ENCODE results near the gene ATP13A2. TPM values are rescaled to one million over a fixed set of nuclear protein-coding genes. Genes with fewer than 3 reads are reported as not detected.
A peak's percentile ranks its signal among the peaks of the same experiment; 100 is the strongest.

Gene ATP13A2
- total RNA-seq, 2 experiments from 2014 or later: 41.8 to 45.9 TPM

- H3K27me3 Mint-ChIP-seq: no peaks in the 10 kb centered on the region
- peaks cover 12% of the 10 kb centered on the region for H3K36me3 Mint-ChIP-seq
- CTCF ChIA-PET: no interaction called here
- H3K27ac Mint-ChIP-seq: no peak overlapping the region
- no peak overlapping the region for H3K4me3 Mint-ChIP-seq
- H3K9me3 Mint-ChIP-seq: no peaks in the 10 kb centered on the region
- intact Hi-C loops (cut with micrococcal nuclease): no loop called here
- no peaks in the 10 kb centered on the region for H3K4me1 Mint-ChIP-seq (ENCODE audit: low read depth)
- DNase-seq: no peak
- POLR2A ChIA-PET: no interaction called here
Measured at GRCh38 chr1:16992675-16993074, 19.1 kb downstream of the ATP13A2 start.

- no peaks in the 10 kb centered on the region for H3K9me3 Mint-ChIP-seq
- H3K4me1 Mint-ChIP-seq (ENCODE audit: low read depth): no peaks in the 10 kb centered on the region
- intact Hi-C loops (cut with micrococcal nuclease): no loop called here
- ChIA-PET POLR2A (no interaction called here), CTCF (no interaction called here)
- H3K27ac Mint-ChIP-seq: no peak overlapping the region
- H3K36me3 Mint-ChIP-seq: peaks cover 15% of the 10 kb centered on the region
- no peaks in the 10 kb centered on the region for H3K27me3 Mint-ChIP-seq
- DNase-seq: no peak
- no peak overlapping the region for H3K4me3 Mint-ChIP-seq
Measured at GRCh38 chr1:16992102-16992501, 19.6 kb downstream of the ATP13A2 start.

DNA sequence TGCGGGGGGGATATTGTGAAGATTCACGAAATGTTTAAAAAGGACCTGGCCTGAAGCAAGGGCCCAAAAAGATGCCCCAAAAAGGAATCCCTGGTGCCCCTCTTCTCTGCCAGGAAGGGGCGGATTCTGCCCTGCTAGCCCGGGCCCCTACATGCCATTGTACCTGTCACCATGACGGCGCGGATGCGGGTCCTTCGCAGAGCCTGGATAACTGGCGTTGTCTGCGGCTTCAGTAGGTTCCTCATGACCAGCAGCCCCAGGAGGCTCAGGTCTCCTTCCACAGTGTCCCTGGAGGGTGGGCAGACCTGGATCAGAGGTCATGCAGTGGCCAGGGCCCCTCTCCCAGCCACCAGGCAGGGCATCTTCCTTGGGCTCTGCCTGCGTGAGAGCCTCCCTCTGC, 20.2 kb downstream of the ATP13A2 start:
- no peak for DNase-seq
- ChIA-PET CTCF (no interaction called here), POLR2A (no interaction called here)
- Mint-ChIP-seq H3K9me3 (no peaks in the 10 kb centered on the region), H3K27me3 (no peaks in the 10 kb centered on the region), H3K4me3 (no peak overlapping the region), H3K27ac (no peak overlapping the region), H3K4me1 (ENCODE audit: low read depth) (no peaks in the 10 kb centered on the region), H3K36me3 (peaks cover 16% of the 10 kb centered on the region)
- intact Hi-C loops (cut with micrococcal nuclease): no loop called here

- POLR2A ChIA-PET: no interaction called here
Measured at GRCh38 chr1:16989676-16990391, 21.9 kb downstream of the ATP13A2 start.

GRCh38 chr1:16988210-16988609, 23.5 kb downstream of the ATP13A2 start:
- DNase-seq: no peak
- Mint-ChIP-seq H3K4me1 (ENCODE audit: low read depth) (no peaks in the 10 kb centered on the region), H3K9me3 (no peaks in the 10 kb centered on the region), H3K27me3 (peaks cover 3% of the 10 kb centered on the region), H3K4me3 (no peak overlapping the region), H3K27ac (no peak overlapping the region), H3K36me3 (peaks cover 13% of the 10 kb centered on the region)
- intact Hi-C loops (cut with micrococcal nuclease): no loop called here
- POLR2A ChIA-PET: no interaction called here
- CTCF ChIA-PET: interaction anchor here (1.1 kb wide), 1 partner anchor 22 kb away, joined by 3 read pairs; no protein-coding TSS in a partner anchor

More at GRCh38 chr1:16989676-16990391, 21.9 kb downstream of the ATP13A2 start:
- Mint-ChIP-seq H3K36me3 (peaks cover 13% of the 10 kb centered on the region), H3K27me3 (no peaks in the 10 kb centered on the region), H3K9me3 (no peaks in the 10 kb centered on the region), H3K4me3 (no peak overlapping the region), H3K27ac (no peak overlapping the region), H3K4me1 (ENCODE audit: low read depth) (no peaks in the 10 kb centered on the region)
- CTCF ChIA-PET: interaction anchor here (1.1 kb wide), 1 partner anchor 38 kb away, joined by 3 read pairs; no protein-coding TSS in a partner anchor
- intact Hi-C loops (cut with micrococcal nuclease): no loop called here
- no peak for DNase-seq

DNA sequence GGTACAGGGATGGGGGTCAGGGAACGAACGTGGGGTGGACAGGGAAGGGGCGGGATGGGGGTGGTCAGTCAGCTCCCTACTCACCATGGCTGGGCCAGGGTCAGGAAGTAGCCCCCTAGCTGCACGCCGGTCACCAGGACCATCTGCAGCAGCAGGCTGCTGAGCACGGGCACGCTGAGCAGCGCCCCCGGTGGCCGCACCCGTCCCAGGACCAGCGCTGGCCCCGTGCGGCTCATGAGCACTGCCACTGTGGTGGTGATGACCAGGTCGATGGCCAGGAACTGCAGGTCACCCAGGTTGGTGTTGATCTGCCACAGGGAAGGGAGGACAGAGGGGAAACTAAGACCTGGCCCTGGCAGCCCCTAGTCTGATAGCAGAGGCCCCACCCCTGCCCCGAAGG, 24.8 kb downstream of the ATP13A2 start:
- ChIA-PET CTCF (no interaction called here), POLR2A (no interaction called here)
- Mint-ChIP-seq H3K36me3 (peaks cover 13% of the 10 kb centered on the region), H3K9me3 (no peaks in the 10 kb centered on the region), H3K27me3 (peaks cover 6% of the 10 kb centered on the region), H3K27ac (no peak overlapping the region), H3K4me3 (no peak overlapping the region), H3K4me1 (ENCODE audit: low read depth) (no peaks in the 10 kb centered on the region)
- no peak for DNase-seq
- intact Hi-C loops (cut with micrococcal nuclease): no loop called here

DNA sequence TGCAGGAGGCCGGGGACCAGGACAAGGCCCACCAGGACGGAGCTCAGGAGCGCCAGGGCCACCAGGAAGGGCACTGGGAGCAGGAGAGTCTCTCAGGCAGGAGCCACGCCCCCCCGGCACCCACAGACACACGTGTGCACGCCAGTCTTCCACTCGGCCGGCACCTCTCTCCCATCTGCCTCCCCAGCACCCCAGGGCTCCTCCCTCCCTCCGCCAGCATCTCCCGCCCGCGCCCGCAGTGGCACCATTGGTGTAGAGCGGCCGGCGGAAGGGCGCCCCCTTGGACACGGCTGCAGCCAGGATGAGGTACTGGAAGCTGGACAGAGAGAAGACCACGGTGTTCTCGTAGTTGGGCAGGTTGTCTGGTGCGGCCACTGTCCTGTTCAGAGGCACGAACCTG, 25.2 kb downstream of the ATP13A2 start:
- H3K9me3 Mint-ChIP-seq: no peaks in the 10 kb centered on the region
- no peak overlapping the region for H3K27ac Mint-ChIP-seq
- DNase-seq: no peak
- peaks cover 13% of the 10 kb centered on the region for H3K36me3 Mint-ChIP-seq
- H3K27me3 Mint-ChIP-seq: peaks cover 6% of the 10 kb centered on the region
- no peaks in the 10 kb centered on the region for H3K4me1 Mint-ChIP-seq (ENCODE audit: low read depth)
- intact Hi-C loops (cut with micrococcal nuclease): no loop called here
- no peak overlapping the region for H3K4me3 Mint-ChIP-seq
- ChIA-PET CTCF (interaction anchor here (1.0 kb wide), 1 partner anchor 17 kb away, joined by 3 read pairs; no protein-coding TSS in a partner anchor), POLR2A (no interaction called here)

DNA sequence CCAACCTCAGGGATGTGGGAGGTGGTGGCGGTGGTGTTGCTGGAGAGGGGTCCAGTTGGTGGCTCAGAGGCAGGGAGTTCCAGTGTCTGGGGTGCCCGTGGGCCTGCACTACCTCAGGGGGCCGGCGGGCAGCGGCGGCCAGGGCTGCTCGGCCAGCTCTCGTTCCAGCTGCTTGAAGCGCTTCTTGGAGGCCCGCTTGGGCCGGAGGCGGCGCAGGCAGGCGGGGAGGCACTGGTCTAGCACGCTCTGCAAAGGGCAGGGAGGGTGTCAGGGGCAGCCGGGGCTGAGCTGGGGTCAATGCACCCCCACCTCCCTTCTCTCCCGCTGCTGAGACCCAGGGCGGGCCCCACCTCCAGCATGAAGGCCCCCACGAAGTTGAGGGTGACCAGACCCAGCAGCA, 25.6 kb downstream of the ATP13A2 start:
- no peak for DNase-seq
- CTCF ChIA-PET: interaction anchor here (1.0 kb wide), 1 partner anchor 17 kb away, joined by 3 read pairs; no protein-coding TSS in a partner anchor
- intact Hi-C loops (cut with micrococcal nuclease): no loop called here
- Mint-ChIP-seq H3K36me3 (peaks cover 10% of the 10 kb centered on the region), H3K27ac (no peak overlapping the region), H3K4me3 (no peak overlapping the region), H3K9me3 (no peaks in the 10 kb centered on the region), H3K27me3 (peaks cover 11% of the 10 kb centered on the region), H3K4me1 (ENCODE audit: low read depth) (peaks cover 3% of the 10 kb centered on the region)
- POLR2A ChIA-PET: no interaction called here

DNA sequence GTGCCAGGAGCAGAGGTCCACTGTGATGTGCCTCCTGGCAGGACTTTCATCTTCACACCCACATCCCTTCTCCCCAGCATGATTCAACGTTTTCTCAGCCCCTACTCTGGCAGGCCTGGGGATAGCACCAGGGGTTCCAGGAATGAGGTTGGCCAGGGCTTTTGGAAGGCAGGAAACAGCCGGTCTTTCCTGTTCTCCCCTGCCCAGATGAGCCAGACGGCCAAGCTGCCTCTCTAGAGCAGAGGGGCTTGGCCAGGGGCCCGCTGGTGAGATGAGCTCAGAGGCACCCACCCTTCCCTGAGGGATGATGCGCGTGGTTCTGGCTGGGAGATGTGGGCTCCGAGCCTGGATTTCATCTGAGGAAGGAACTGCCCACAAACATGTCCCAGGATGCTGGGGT, 27.0 kb downstream of the ATP13A2 start:
- peaks cover 18% of the 10 kb centered on the region for H3K27me3 Mint-ChIP-seq
- no peak overlapping the region for H3K4me3 Mint-ChIP-seq
- ChIA-PET POLR2A (no interaction called here), CTCF (no interaction called here)
- H3K4me1 Mint-ChIP-seq (ENCODE audit: low read depth): peaks cover 9% of the 10 kb centered on the region
- H3K9me3 Mint-ChIP-seq: no peaks in the 10 kb centered on the region
- no peak for DNase-seq
- H3K36me3 Mint-ChIP-seq: peaks cover 10% of the 10 kb centered on the region
- H3K27ac Mint-ChIP-seq: no peak overlapping the region
- intact Hi-C loops (cut with micrococcal nuclease): no loop called here

DNA sequence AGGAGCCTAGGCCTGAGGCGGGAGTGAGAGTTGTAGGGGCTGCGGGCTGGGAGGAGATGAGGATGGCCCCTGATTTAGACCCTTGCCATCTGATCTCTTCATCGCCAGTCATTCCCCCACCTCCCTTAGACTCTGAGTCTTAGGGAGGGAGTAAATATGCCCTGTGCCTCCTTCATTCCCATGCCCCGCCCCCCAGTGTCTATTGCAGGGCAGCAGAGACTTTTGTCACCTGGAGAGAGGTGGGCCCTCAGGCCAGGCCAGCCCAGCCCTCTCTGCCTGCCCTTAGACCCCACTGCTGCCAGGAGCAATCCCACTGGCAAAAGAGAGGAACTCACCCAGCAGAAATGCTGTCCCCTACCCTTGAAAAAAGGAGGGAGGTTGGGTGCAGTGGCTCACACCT, 28.1 kb downstream of the ATP13A2 start:
- POLR2A ChIA-PET: no interaction called here
- Mint-ChIP-seq H3K27ac (no peak overlapping the region), H3K27me3 (peaks cover 18% of the 10 kb centered on the region), H3K4me1 (ENCODE audit: low read depth) (peaks cover 9% of the 10 kb centered on the region), H3K36me3 (peaks cover 10% of the 10 kb centered on the region), H3K4me3 (no peak overlapping the region), H3K9me3 (no peaks in the 10 kb centered on the region)
- intact Hi-C loops (cut with micrococcal nuclease): no loop called here
- CTCF ChIA-PET: interaction anchor here (1.0 kb wide), 1 partner anchor 8 kb away, joined by 3 read pairs; no protein-coding TSS in a partner anchor
- DNase-seq: no peak

DNA sequence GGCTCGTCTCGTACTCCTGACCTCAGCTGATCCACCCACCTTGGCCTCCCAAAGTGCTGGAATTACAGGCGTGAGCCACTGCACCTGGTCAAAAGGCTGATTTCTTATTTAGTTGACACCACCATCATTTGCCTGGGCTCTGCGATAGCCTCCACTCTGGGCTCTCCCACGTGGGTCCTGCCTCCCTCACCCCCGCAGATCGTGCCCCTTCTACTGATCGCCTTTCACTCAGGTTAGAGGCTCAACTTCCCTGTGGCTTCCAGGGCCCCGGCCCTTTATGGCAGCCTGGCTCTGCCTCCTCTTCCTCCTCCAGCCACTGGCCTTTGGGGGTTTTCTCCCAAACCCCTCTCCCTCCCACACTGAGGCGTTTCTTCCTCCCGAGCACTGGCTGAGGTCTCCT, 28.8 kb downstream of the ATP13A2 start:
- Mint-ChIP-seq H3K4me3 (no peak overlapping the region), H3K9me3 (no peaks in the 10 kb centered on the region), H3K36me3 (peaks cover 10% of the 10 kb centered on the region), H3K27ac (no peak overlapping the region), H3K27me3 (peaks cover 18% of the 10 kb centered on the region), H3K4me1 (ENCODE audit: low read depth) (peaks cover 9% of the 10 kb centered on the region)
- ChIA-PET POLR2A (no interaction called here), CTCF (no interaction called here)
- intact Hi-C loops (cut with micrococcal nuclease): loop anchor here (1.0 kb wide), 1 partner anchor 32 kb away; no protein-coding TSS in a partner anchor
- no peak for DNase-seq

DNA sequence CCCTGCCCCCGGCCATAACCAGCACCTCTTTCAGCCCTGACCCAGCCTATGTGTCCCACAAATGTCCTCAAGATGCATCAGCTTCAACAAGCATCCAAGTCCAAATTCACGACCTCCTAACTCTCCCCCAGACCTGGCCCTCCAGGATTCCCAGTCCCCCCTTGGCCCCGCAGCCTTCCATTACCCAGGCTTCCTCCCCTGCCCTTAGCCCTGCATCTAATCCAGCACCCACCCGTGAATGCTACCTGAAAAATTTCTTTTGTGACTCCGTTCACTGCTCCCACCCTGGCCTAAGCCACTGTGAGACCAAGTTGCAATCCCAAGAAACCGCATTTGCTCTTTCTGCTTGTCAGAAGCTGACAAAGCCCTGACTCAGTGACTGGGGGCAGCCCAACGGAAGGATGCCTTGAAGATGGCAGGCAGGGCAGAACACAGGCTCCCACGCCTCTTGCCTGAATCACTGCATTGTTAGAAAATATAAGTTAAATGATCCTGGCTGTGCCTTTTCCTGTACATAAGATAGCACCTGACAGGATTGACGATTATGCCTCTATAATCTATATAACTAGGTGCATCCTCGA, 30.4 kb downstream of the ATP13A2 start:
- POLR2A ChIA-PET: no interaction called here
- Mint-ChIP-seq H3K9me3 (no peaks in the 10 kb centered on the region), H3K36me3 (peaks cover 6% of the 10 kb centered on the region), H3K27ac (no peak overlapping the region), H3K27me3 (peaks cover 18% of the 10 kb centered on the region), H3K4me1 (ENCODE audit: low read depth) (peaks cover 9% of the 10 kb centered on the region), H3K4me3 (no peak overlapping the region)
- CTCF ChIA-PET: interaction anchor here (1.2 kb wide), 1 partner anchor 20 kb away, joined by 3 read pairs; no protein-coding TSS in a partner anchor
- DNase-seq: peak; percentile 16
- intact Hi-C loops (cut with micrococcal nuclease): no loop called here

Measured in activated CD4-positive, alpha-beta memory T cell treated with anti-CD3 and anti-CD28 coated beads for 36 hours (primary cell).